K562 (cell line): ENCODE measurements around the gene RSF1. TPM values are rescaled to one million over a fixed set of nuclear protein-coding genes. Genes with fewer than 3 reads are reported as not detected.
A peak's percentile ranks its signal among the peaks of the same experiment; 100 is the strongest.

ENCODE experiments used
- ARID3B ChIP-seq: fragments of 250-450 bp; sonication (Bioruptor Pico); IDR thresholded peaks from 2 replicates; pipeline ENCODE4 v1.4.0; 2020; ENCODE audit warnings: borderline replicate concordance
- ATF3 ChIP-seq, 2 experiments: fragments of 450-650 bp in 1 of 2; sonication (generic) in 1 of 2; formaldehyde crosslinking in 1 of 2; IDR thresholded peaks in 1 of 2; conservative IDR thresholded peaks in 1 of 2; 2 replicates each; pipeline versions ENCODE4 v1.6.1 to v1.8.1; 2016 to 2023; ENCODE audit warnings: mild to moderate bottlenecking in 2 of 2, moderate library complexity in 2 of 2, inconsistent platforms in 1 of 2, missing genetic modification reagents in 1 of 2
- BRD4 ChIP-seq: fragments of 200-600 bp; sonication (generic); IDR thresholded peaks from 2 replicates; pipeline ENCODE4 v1.6.1; 2017; ENCODE audit warnings: inconsistent platforms
- CLOCK ChIP-seq: fragments of 250-450 bp; sonication (Bioruptor Pico); IDR thresholded peaks from 2 replicates; pipeline ENCODE4 v1.4.0; 2020; ENCODE audit warnings: mild to moderate bottlenecking, moderate library complexity, borderline replicate concordance
- ID3 ChIP-seq, 2 experiments: fragments of 250-450 bp in 1 of 2; fragments of 450-650 bp in 1 of 2; sonication (Bioruptor Pico) in 1 of 2; IDR thresholded peaks; 2 replicates each; pipeline versions ENCODE4 v1.6.1 to v1.8.0; 2016 to 2021; ENCODE audit warnings: mild to moderate bottlenecking in 2 of 2, moderate library complexity in 2 of 2, missing compliant biosample characterization in 1 of 2, missing genetic modification characterization in 1 of 2
- JUND ChIP-seq, 2 experiments: IDR thresholded peaks; 2 replicates in 1 of 2; 3 replicates in 1 of 2; pipeline ENCODE4 v1.6.1; 2011; ENCODE audit warnings: borderline replicate concordance in 2 of 2, low read depth in 2 of 2, low read length in 2 of 2, improper control_type of control experiment in 1 of 2, missing biosample characterization in 1 of 2, missing genetic modification characterization in 1 of 2, missing genetic modification reagents in 1 of 2
- KDM4B ChIP-seq, 2 experiments: fragments of 450-650 bp in 1 of 2; sonication (generic) in 1 of 2; IDR thresholded peaks; 2 replicates each; pipeline ENCODE4 v1.6.1; 2016 to 2017; ENCODE audit warnings: borderline replicate concordance in 2 of 2, antibody characterized with exemption in 1 of 2, low read depth in 1 of 2, mild to moderate bottlenecking in 1 of 2
- MYNN ChIP-seq, 2 experiments: sonication (generic); formaldehyde crosslinking in 1 of 2; IDR thresholded peaks; 2 replicates each; pipeline versions ENCODE4 v1.5.0 to v1.6.1; 2016 to 2020; ENCODE audit warnings: antibody characterized with exemption in 1 of 2, missing genetic modification reagents in 1 of 2
- NFIX ChIP-seq: fragments of 250-450 bp; sonication (Bioruptor Pico); IDR thresholded peaks from 2 replicates; pipeline ENCODE4 v1.4.0; 2020; ENCODE audit warnings: low read depth, mild to moderate bottlenecking, moderate library complexity
- PTBP1 ChIP-seq: fragments of 200-400 bp; formaldehyde crosslinking; IDR thresholded peaks from 2 replicates; pipeline ENCODE4 v1.6.1; 2017; ENCODE audit warnings: low read depth, low read length
- STAT5A ChIP-seq: IDR thresholded peaks from 2 replicates; pipeline ENCODE4 v1.6.1; 2012; ENCODE audit warnings: low read length, inconsistent platforms, borderline replicate concordance
- TAF7 ChIP-seq: fragments of 450-650 bp; IDR thresholded peaks from 2 replicates; pipeline ENCODE4 v1.6.1; 2016; ENCODE audit warnings: missing genetic modification characterization, missing compliant biosample characterization
- TAL1 ChIP-seq: fragments of 450-650 bp; IDR thresholded peaks from 2 replicates; pipeline ENCODE4 v1.6.1; 2016; ENCODE audit warnings: mild to moderate bottlenecking
- ZNF174 ChIP-seq: fragments of 250-450 bp; sonication (Bioruptor Pico); IDR thresholded peaks from 2 replicates; pipeline ENCODE4 v1.4.0; 2020; ENCODE audit warnings: mild to moderate bottlenecking
- ZSCAN32 ChIP-seq: fragments of 450-650 bp; formaldehyde crosslinking; IDR thresholded peaks from 2 replicates; pipeline ENCODE4 v1.4.0; 2020; ENCODE audit warnings: mild to moderate bottlenecking, moderate library complexity
- polyA plus RNA-seq, 8 experiments: library from polyadenylated mRNA; depleted of rRNA in 4 of 8; stranded (reverse) in 5 of 8; unstranded in 3 of 8; fragments of >200 nt; fragmentation: Nextera tagmentation in 2 of 8; fragmentation: Illumina TruSeq in 1 of 8; extraction: Ambion mirVana in 2 of 8; extraction: Trizol in 1 of 8; gene quantifications; 2 replicates each; pipeline versions ENCODE4 v1.2.1 to v1.2.3, GENCODE V29; 2011 to 2014; ENCODE audit warnings: inconsistent platforms in 1 of 8, missing spikeins in 1 of 8
- total RNA-seq, 7 experiments: library from RNA; depleted of rRNA in 6 of 7; stranded (reverse); fragments of >200 nt in 6 of 7; fragmentation: Illumina TruSeq in 2 of 7; extraction: Trizol in 2 of 7; gene quantifications; 2 replicates each; pipeline versions ENCODE4 v1.2.1 to v1.2.3, GENCODE V29; 2011 to 2021; ENCODE audit warnings: low replicate concordance in 1 of 7

RSF1 gene
- total and polyA plus RNA-seq, 9 of the 15 experiments (the other 6 are each of a cell fraction or from before 2014, with no cell fraction given), result 9.7 to 63.6 (median 42.8) TPM

- no peak for TF ChIP-seq PTBP1
- TF ChIP-seq ATF3 (IDR thresholded peaks at IDR 0.05), result 0 out of 2 replicates have a peak, but pooled peaks have one; percentile 12
- no peak for TF ChIP-seq ATF3 (CRISPR knock-in tag; conservative IDR thresholded peaks at IDR 0.05)
- TF ChIP-seq TAL1, result no peak
- 0 out of 2 replicates have a peak, but pooled peaks have one; percentile 54 for TF ChIP-seq JUND (IDR thresholded peaks at IDR 0.05; ENCODE audit: borderline replicate concordance, low read depth, low read length)
- no peak; the same call in 2 of the 3 replicates for TF ChIP-seq JUND (tag; IDR thresholded peaks at IDR 0.05; ENCODE audit: borderline replicate concordance, low read depth, low read length)
- TF ChIP-seq TAF7, result no peak
- TF ChIP-seq BRD4, result no peak
- no peak for TF ChIP-seq CLOCK (CRISPR knock-in tag)
- TF ChIP-seq STAT5A, result no peak
- no peak for TF ChIP-seq KDM4B (IDR thresholded peaks at IDR 0.05; ENCODE audit: borderline replicate concordance in 2 of 2, low read depth in 1 of 2)
- TF ChIP-seq ID3 (CRISPR knock-in tag; IDR thresholded peaks at IDR 0.05), result no peak
- no peak for TF ChIP-seq ID3 (tag; IDR thresholded peaks at IDR 0.05)
- no peak for TF ChIP-seq MYNN (IDR thresholded peaks at IDR 0.05)
- no peak for TF ChIP-seq MYNN (CRISPR knock-in tag; IDR thresholded peaks at IDR 0.05)
- TF ChIP-seq ZNF174, result no peak
- TF ChIP-seq NFIX (CRISPR knock-in tag), result no peak
- no peak for TF ChIP-seq ARID3B (CRISPR knock-in tag)
- no peak for TF ChIP-seq ZSCAN32 (CRISPR knock-in tag)
These were observed 150.5 kb downstream of the RSF1 start (continued) for GRCh38 chr11:77669848-77670511.
